Omental fat pad (tissue), 4 donors: ENCODE measurements around the gene DDAH2. TPM values are rescaled to one million over a fixed set of nuclear protein-coding genes. Genes with fewer than 3 reads are reported as not detected.

Experiments used
- ATAC-seq: fragments of 150-250 bp; one replicate; pipeline ENCODE4 v1.9.1; 2016; ENCODE audit warnings: mild to moderate bottlenecking, moderate library complexity; ENCODE audit not compliant: low FRiP score
- DNase-seq: peaks from one replicate; pipeline ENCODE4 v3.0.0-alpha.2; 2019; ENCODE audit warnings: low spot score
- CTCF ChIP-seq, 3 donors: fragments of 450-650 bp; IDR thresholded peaks; one replicate each; pipeline ENCODE4 v1.5.1; 2016 to 2017; ENCODE audit warnings: antibody characterized with exemption in 3 of 3, mild to moderate bottlenecking in 3 of 3, moderate library complexity in 2 of 3
- small RNA-seq: library from RNA; depleted of rRNA; stranded (forward); fragments of <200 nt; gene quantifications from one replicate; pipeline ENCODE3, GENCODE V24; 2016
- total RNA-seq, 4 donors: library from RNA; depleted of rRNA; stranded (reverse); fragments of >200 nt; gene quantifications; one replicate each; pipeline ENCODE4 v1.1.0, GENCODE V29; 2016

The DDAH2 gene
- total RNA-seq, 4 donors from 2014 or later, result 103 to 148 (median 115) TPM

GRCh38 chr6:31680226-31681134 is 48.6 kb downstream of the DDAH2 start, which contains the start of gene LY6G5C:
Gene LY6G5C (minus strand): TSS chr6:31681067. CDS start chr6:31680373, 694 bp downstream.
- DNase-seq, result peak; percentile 55

DNA sequence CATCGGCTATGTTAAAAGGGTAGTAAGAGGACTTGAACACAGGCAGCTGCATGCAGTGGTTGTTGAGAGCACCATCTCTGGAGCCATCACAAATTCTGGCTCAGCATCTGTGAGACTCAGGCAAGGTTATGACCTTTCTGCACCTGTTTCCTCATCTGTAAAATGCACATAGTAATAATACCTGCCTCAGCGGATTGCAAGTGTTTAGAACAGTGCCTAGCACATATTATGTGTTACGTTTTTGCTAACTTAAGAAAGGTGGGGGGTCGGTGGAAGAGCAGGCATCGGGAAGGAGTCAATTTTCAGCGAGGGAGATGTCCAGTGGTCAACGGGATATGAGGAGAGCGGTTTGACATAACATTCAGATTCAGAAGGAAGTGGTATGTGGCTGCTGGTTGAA is 51.1 kb downstream of the DDAH2 start:
- DNase-seq (no peak), ATAC-seq (no peak)
- no peak for TF ChIP-seq CTCF (IDR thresholded peaks at IDR 0.05)

More at GRCh38 chr6:31680226-31681134, 48.6 kb downstream of the DDAH2 start, which contains the start of gene LY6G5C:
- TF ChIP-seq CTCF (IDR thresholded peaks at IDR 0.05), result no peak
- ATAC-seq, result peak; percentile 89

Small RNA genes within 50 kb of the gene (small RNA-seq; reads per million reads assigned to genes)
- gene LY6G6D, result not detected
- gene MIR4646, result not detected
- not detected for gene MSH5-SAPCD1
- gene RF00019, result not detected
- gene RNU6-850P, result not detected
- gene SAPCD1, result not detected

Other genes with a start within 250 kb of the DDAH2 start
- gene MICB, start 231.2 kb downstream of the DDAH2 start, total RNA-seq, result 1 to 10 TPM; 3.3 to 5.8 (median 5.8) TPM
- not detected for gene MCCD1, start 200.3 kb downstream of the DDAH2 start, total RNA-seq
- 100 to 1,000 TPM; 244 to 322 (median 271) TPM for gene DDX39B, start 187.3 kb downstream of the DDAH2 start, total RNA-seq
- gene ATP6V1G2, start 182.7 kb downstream of the DDAH2 start, total RNA-seq, result 1 to 10 TPM in 2 of 4 donors, under 1 TPM in 1, not detected in 1; 0.74 to 2.6 (median 2.4) TPM
- gene NFKBIL1, start 181.7 kb downstream of the DDAH2 start, total RNA-seq, result 10 to 100 TPM; 11.0 to 21.6 (median 16.3) TPM
- not detected for gene LTA, start 157.0 kb downstream of the DDAH2 start, total RNA-seq
- 1 to 10 TPM in 1 of 4 donors, under 1 TPM in 2, not detected in 1; 0.65 to 1.5 (median 0.96) TPM for gene TNF, start 153.7 kb downstream of the DDAH2 start, total RNA-seq
- 1 to 10 TPM in 3 of 4 donors, under 1 TPM in 1; 0.72 to 5.5 (median 1.9) TPM for gene LTB, start 146.9 kb downstream of the DDAH2 start, total RNA-seq
- gene LST1, start 143.0 kb downstream of the DDAH2 start, total RNA-seq, result 10 to 100 TPM; 16.3 to 34.2 (median 19.2) TPM
- not detected for gene NCR3, start 136.3 kb downstream of the DDAH2 start, total RNA-seq
- 10 to 100 TPM; 57.3 to 95.1 (median 81.8) TPM for gene AIF1, start 114.1 kb downstream of the DDAH2 start, total RNA-seq
- 100 to 1,000 TPM in 1 of 4 donors, 10 to 100 TPM in 3; 44.8 to 111 (median 65.4) TPM for gene PRRC2A, start 108.6 kb downstream of the DDAH2 start, total RNA-seq
- gene BAG6, start 76.6 kb downstream of the DDAH2 start, total RNA-seq, result 100 to 1,000 TPM; 137 to 231 (median 157) TPM
- 1 to 10 TPM; 2.4 to 5.0 (median 3.6) TPM for gene APOM, start 73.4 kb downstream of the DDAH2 start, total RNA-seq
- gene C6orf47, start 68.5 kb downstream of the DDAH2 start, total RNA-seq, result 10 to 100 TPM; 16.8 to 24.7 (median 21.2) TPM
- 10 to 100 TPM in 3 of 4 donors, 1 to 10 TPM in 1; 7.1 to 23.6 (median 15.6) TPM for gene GPANK1, start 64.3 kb downstream of the DDAH2 start, total RNA-seq
- 100 to 1,000 TPM; 130 to 202 (median 184) TPM for gene CSNK2B, start 63.2 kb downstream of the DDAH2 start, total RNA-seq
- gene LY6G5B, start 59.3 kb downstream of the DDAH2 start, total RNA-seq, result 10 to 100 TPM in 3 of 4 donors, 1 to 10 TPM in 1; 7.4 to 16.9 (median 11.3) TPM
- gene LY6G5C, start 48.2 kb downstream of the DDAH2 start, total RNA-seq, result 1 to 10 TPM in 2 of 4 donors, under 1 TPM in 1, not detected in 1; 0.84 to 4.5 (median 1.3) TPM
- gene ABHD16A, start 26.0 kb downstream of the DDAH2 start, total RNA-seq, result 10 to 100 TPM; 41.8 to 62.8 (median 57.4) TPM
- not detected for gene LY6G6F, start 22.4 kb downstream of the DDAH2 start, total RNA-seq
- gene LY6G6D, start 14.0 kb downstream of the DDAH2 start, total RNA-seq, result not detected
- gene LY6G6C, start 7.6 kb downstream of the DDAH2 start, total RNA-seq, result under 1 TPM in 1 of 4 donors, not detected in 3; 0.74 TPM
- under 1 TPM in 1 of 4 donors, not detected in 3; 0.84 TPM for gene MPIG6B, start 5.9 kb downstream of the DDAH2 start, total RNA-seq
- 100 to 1,000 TPM; 244 to 443 (median 336) TPM for gene CLIC1, start 7.2 kb upstream of the DDAH2 start, total RNA-seq
- gene MSH5, start 10.7 kb upstream of the DDAH2 start, total RNA-seq, result 10 to 100 TPM in 1 of 4 donors, 1 to 10 TPM in 3; 5.4 to 17.0 (median 7.3) TPM
- gene SAPCD1, start 33.4 kb upstream of the DDAH2 start, total RNA-seq, result not detected
- 1 to 10 TPM in 1 of 4 donors, under 1 TPM in 2, not detected in 1; 0.36 to 1.6 (median 0.56) TPM for gene VWA7, start 48.0 kb upstream of the DDAH2 start, total RNA-seq
- gene VARS1, start 66.5 kb upstream of the DDAH2 start, total RNA-seq, result 10 to 100 TPM; 31.6 to 47.0 (median 34.6) TPM
- 10 to 100 TPM; 19.8 to 35.1 (median 30.4) TPM for gene LSM2, start 77.7 kb upstream of the DDAH2 start, total RNA-seq
- gene HSPA1L, start 86.0 kb upstream of the DDAH2 start, total RNA-seq, result 1 to 10 TPM in 3 of 4 donors, under 1 TPM in 1; 0.48 to 3.0 (median 1.9) TPM
- 1,000 to 10,000 TPM in 1 of 4 donors, 100 to 1,000 TPM in 3; 155 to 1,684 (median 309) TPM for gene HSPA1A, start 86.2 kb upstream of the DDAH2 start, total RNA-seq
- 1,000 to 10,000 TPM in 1 of 4 donors, 100 to 1,000 TPM in 3; 174 to 1,642 (median 258) TPM for gene HSPA1B, start 98.4 kb upstream of the DDAH2 start, total RNA-seq
- gene NEU1, start 133.5 kb upstream of the DDAH2 start, total RNA-seq, result 10 to 100 TPM; 44.1 to 63.8 (median 55.2) TPM
- under 1 TPM in 3 of 4 donors, not detected in 1; 0.19 to 0.84 (median 0.38) TPM for gene SLC44A4, start 149.7 kb upstream of the DDAH2 start, total RNA-seq
- 10 to 100 TPM; 17.4 to 25.9 (median 20.0) TPM for gene EHMT2, start 168.4 kb upstream of the DDAH2 start, total RNA-seq
- gene ZBTB12, start 172.8 kb upstream of the DDAH2 start, total RNA-seq, result 1 to 10 TPM in 3 of 4 donors, under 1 TPM in 1; 0.48 to 1.9 (median 1.4) TPM
- gene C2, start 198.4 kb upstream of the DDAH2 start, total RNA-seq, result 10 to 100 TPM; 30.6 to 96.1 (median 46.0) TPM
- gene CFB, start 216.8 kb upstream of the DDAH2 start, total RNA-seq, result 1,000 to 10,000 TPM in 1 of 4 donors, 100 to 1,000 TPM in 2, 10 to 100 TPM in 1; 16.7 to 1,024 (median 264) TPM
- 10 to 100 TPM; 67.0 to 94.0 (median 75.0) TPM for gene NELFE, start 229.7 kb upstream of the DDAH2 start, total RNA-seq
- 10 to 100 TPM; 31.3 to 50.8 (median 44.8) TPM for gene SKIC2, start 229.9 kb upstream of the DDAH2 start, total RNA-seq
- 10 to 100 TPM; 15.6 to 19.9 (median 18.4) TPM for gene DXO, start 242.8 kb upstream of the DDAH2 start, total RNA-seq